Measurements from ENCODE around the gene CUL3. TPM values are rescaled to one million over a fixed set of nuclear protein-coding genes. Genes with fewer than 3 reads are reported as not detected.

CUL3 gene
- total RNA-seq, 2 experiments from 2014 or later = 83.5 to 87.0 TPM

DNA sequence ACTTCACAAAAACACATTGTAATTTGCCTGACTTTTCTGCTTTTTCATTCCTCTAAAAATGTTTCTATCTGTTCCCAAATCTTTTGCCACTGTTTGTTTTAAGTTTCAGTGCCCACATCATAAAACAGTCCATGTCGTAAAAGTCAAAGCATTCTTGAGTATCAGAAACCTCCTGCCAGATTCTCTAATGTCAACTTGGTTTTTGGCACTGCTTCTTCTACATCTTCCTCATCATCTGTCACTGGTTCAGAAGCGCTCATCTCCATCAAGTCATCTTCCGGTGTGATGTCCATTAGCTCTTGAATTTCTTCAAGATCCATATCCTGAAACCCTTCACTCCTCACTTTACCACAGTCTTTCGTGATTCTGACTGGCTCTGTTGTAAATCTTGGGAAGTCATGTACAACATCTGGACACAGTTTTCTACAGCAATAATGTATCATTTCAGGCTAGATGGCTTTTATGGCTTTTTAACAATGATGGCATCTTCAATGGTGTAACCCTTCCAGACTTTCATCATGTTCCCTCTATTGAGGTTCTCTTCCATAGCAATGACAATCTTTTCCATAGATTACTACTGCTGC, 19.6 kb downstream of the CUL3 start:
- H3K4me1 Mint-ChIP-seq = peaks cover 34% of the 10 kb centered on the region
- DNase-seq = no peak
- peaks cover 45% of the 10 kb centered on the region for H3K36me3 Mint-ChIP-seq
- no peaks in the 10 kb centered on the region for H3K27me3 Mint-ChIP-seq
- no peak overlapping the region for H3K27ac Mint-ChIP-seq
- H3K4me3 Mint-ChIP-seq = no peak overlapping the region
- H3K9me3 Mint-ChIP-seq = peaks cover 8% of the 10 kb centered on the region

GRCh38 chr2:224563537-224563936, 21.6 kb downstream of the CUL3 start:
- Mint-ChIP-seq H3K4me3 (no peak overlapping the region), H3K4me1 (peaks cover 25% of the 10 kb centered on the region), H3K27ac (no peak overlapping the region), H3K27me3 (no peaks in the 10 kb centered on the region), H3K36me3 (peaks cover 40% of the 10 kb centered on the region), H3K9me3 (peaks cover 8% of the 10 kb centered on the region)
- DNase-seq = no peak

GRCh38 chr2:224562831-224563230, 22.3 kb downstream of the CUL3 start:
- peaks cover 40% of the 10 kb centered on the region for H3K36me3 Mint-ChIP-seq
- no peak overlapping the region for H3K27ac Mint-ChIP-seq
- H3K9me3 Mint-ChIP-seq = peaks cover 6% of the 10 kb centered on the region
- no peak for DNase-seq
- no peak overlapping the region for H3K4me3 Mint-ChIP-seq
- no peaks in the 10 kb centered on the region for H3K27me3 Mint-ChIP-seq
- peaks cover 27% of the 10 kb centered on the region for H3K4me1 Mint-ChIP-seq

- peaks cover 31% of the 10 kb centered on the region for H3K36me3 Mint-ChIP-seq
- peaks cover 30% of the 10 kb centered on the region for H3K4me1 Mint-ChIP-seq
- no peak overlapping the region for H3K4me3 Mint-ChIP-seq
- H3K27ac Mint-ChIP-seq = no peak overlapping the region
- DNase-seq = no peak
- H3K27me3 Mint-ChIP-seq = no peaks in the 10 kb centered on the region
- H3K9me3 Mint-ChIP-seq = peaks cover 2% of the 10 kb centered on the region
Observed at GRCh38 chr2:224561234-224562005, 23.7 kb downstream of the CUL3 start.

- H3K9me3 Mint-ChIP-seq = no peaks in the 10 kb centered on the region
Observed at GRCh38 chr2:224560549-224560948, 24.6 kb downstream of the CUL3 start.

GRCh38 chr2:224557610-224558009, 27.6 kb downstream of the CUL3 start:
- Mint-ChIP-seq H3K4me3 (no peak overlapping the region), H3K4me1 (peaks cover 19% of the 10 kb centered on the region), H3K36me3 (peaks cover 26% of the 10 kb centered on the region), H3K9me3 (no peaks in the 10 kb centered on the region), H3K27ac (no peak overlapping the region), H3K27me3 (no peaks in the 10 kb centered on the region)
- no peak for DNase-seq

More at GRCh38 chr2:224560549-224560948, 24.6 kb downstream of the CUL3 start:
- Mint-ChIP-seq H3K27ac (no peak overlapping the region), H3K4me1 (peaks cover 33% of the 10 kb centered on the region), H3K4me3 (no peak overlapping the region), H3K36me3 (peaks cover 28% of the 10 kb centered on the region), H3K27me3 (no peaks in the 10 kb centered on the region)
- DNase-seq = no peak

- Mint-ChIP-seq H3K27ac (no peak overlapping the region), H3K4me3 (no peak overlapping the region), H3K27me3 (no peaks in the 10 kb centered on the region), H3K4me1 (peaks cover 19% of the 10 kb centered on the region), H3K9me3 (no peaks in the 10 kb centered on the region), H3K36me3 (peaks cover 31% of the 10 kb centered on the region)
- DNase-seq = no peak
Observed at GRCh38 chr2:224556381-224556780, 28.8 kb downstream of the CUL3 start.

- Mint-ChIP-seq H3K9me3 (no peaks in the 10 kb centered on the region), H3K27me3 (no peaks in the 10 kb centered on the region), H3K27ac (no peak overlapping the region), H3K36me3 (peaks cover 32% of the 10 kb centered on the region), H3K4me1 (peaks cover 19% of the 10 kb centered on the region), H3K4me3 (no peak overlapping the region)
- DNase-seq = no peak
Observed at GRCh38 chr2:224555823-224556366, 29.3 kb downstream of the CUL3 start.

DNA sequence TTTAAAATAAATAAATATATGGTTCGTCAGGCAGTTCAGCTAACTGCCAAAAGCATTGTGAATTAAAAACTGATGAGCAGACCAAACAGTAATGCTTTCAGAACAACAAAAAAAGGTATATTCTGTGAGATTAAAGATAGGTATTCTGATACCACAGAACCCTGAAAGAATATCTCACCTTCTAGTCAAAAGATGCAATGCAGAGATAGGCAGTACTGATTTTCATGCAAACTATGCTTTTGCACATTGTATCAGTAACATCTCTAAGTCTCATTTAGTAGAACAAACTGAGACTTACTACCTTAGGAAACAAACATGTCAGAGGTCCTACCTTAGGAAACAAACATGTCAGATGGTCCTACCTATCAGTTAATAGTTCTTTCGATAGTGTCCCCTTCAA, 32.4 kb downstream of the CUL3 start:
- Mint-ChIP-seq H3K9me3 (no peaks in the 10 kb centered on the region), H3K4me3 (no peak overlapping the region), H3K36me3 (peaks cover 40% of the 10 kb centered on the region), H3K27ac (no peak overlapping the region), H3K27me3 (no peaks in the 10 kb centered on the region), H3K4me1 (peaks cover 19% of the 10 kb centered on the region)
- no peak for DNase-seq

DNA sequence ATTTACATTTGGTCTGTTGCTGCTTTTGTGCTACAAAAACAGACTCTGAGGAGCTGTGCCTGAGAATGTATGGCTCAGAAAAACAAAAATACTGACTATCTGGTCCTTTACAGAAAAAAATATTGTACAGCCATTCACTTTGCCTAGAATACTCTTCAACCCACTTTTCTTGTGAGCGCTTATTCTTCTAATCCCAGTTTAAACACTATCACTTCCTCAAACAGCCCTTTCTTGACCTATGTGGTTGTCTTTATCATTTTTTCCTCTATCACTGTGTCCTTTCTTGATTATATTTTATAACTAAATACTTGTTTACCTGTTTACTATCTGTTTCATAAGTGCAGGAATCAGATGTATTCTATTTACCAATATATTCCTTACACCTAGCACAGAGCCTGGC, 33.5 kb downstream of the CUL3 start:
- no peak overlapping the region for H3K4me3 Mint-ChIP-seq
- no peak for DNase-seq
- peaks cover 45% of the 10 kb centered on the region for H3K36me3 Mint-ChIP-seq
- H3K27ac Mint-ChIP-seq = no peak overlapping the region
- H3K4me1 Mint-ChIP-seq = peaks cover 21% of the 10 kb centered on the region
- H3K27me3 Mint-ChIP-seq = no peaks in the 10 kb centered on the region
- H3K9me3 Mint-ChIP-seq = no peaks in the 10 kb centered on the region

- H3K4me1 Mint-ChIP-seq = peaks cover 28% of the 10 kb centered on the region
Observed at GRCh38 chr2:224546926-224547325, 38.2 kb downstream of the CUL3 start.

DNA sequence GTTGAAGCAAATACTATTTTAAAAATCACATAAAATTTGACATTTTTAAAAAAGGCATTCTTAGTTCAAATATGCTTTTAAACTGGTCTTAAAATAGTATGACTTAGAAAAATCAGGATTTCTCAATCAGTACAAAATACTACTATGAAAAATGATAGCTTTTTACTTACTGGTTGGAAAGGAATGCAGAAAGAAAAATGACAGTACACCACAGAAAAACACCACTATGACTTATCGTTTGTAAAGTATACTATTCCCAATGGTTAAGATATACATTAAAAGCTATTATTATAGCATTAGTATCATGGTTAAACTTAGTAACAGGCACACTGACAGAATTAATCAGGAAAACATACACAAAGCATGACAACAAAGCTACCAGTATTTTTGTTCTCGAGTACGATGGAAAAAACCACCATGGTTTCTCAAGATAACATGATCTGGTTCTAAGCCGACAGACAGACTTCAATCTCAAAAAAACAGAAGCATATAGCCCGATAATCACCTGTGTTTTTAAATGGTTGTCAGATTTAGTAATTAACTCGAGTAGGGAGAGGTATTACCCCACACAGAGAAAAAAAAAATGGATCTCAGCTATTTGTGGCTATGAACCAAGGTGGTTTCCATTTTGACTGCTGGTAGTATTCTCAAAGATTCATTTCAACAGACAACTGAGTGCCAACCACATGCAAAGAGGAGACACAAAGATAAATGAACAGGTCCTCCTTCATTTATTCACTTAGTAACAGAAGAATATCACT, 39.1 kb downstream of the CUL3 start:
- Mint-ChIP-seq H3K36me3 (peaks cover 39% of the 10 kb centered on the region), H3K4me3 (no peak overlapping the region), H3K4me1 (peaks cover 35% of the 10 kb centered on the region), H3K27me3 (no peaks in the 10 kb centered on the region), H3K9me3 (peaks cover 2% of the 10 kb centered on the region), H3K27ac (no peak overlapping the region)
- no peak for DNase-seq

More at GRCh38 chr2:224546926-224547325, 38.2 kb downstream of the CUL3 start:
- H3K36me3 Mint-ChIP-seq = peaks cover 35% of the 10 kb centered on the region
- no peaks in the 10 kb centered on the region for H3K9me3 Mint-ChIP-seq
- no peak for DNase-seq
- H3K4me3 Mint-ChIP-seq = no peak overlapping the region
- H3K27me3 Mint-ChIP-seq = no peaks in the 10 kb centered on the region
- H3K27ac Mint-ChIP-seq = no peak overlapping the region

- no peak overlapping the region for H3K4me3 Mint-ChIP-seq
Observed at GRCh38 chr2:224543939-224544338, 41.2 kb downstream of the CUL3 start.

GRCh38 chr2:224538561-224539138, 46.5 kb downstream of the CUL3 start:
- Mint-ChIP-seq H3K27ac (no peak overlapping the region), H3K4me1 (peaks cover 34% of the 10 kb centered on the region), H3K27me3 (no peaks in the 10 kb centered on the region), H3K36me3 (peaks cover 47% of the 10 kb centered on the region), H3K9me3 (peaks cover 4% of the 10 kb centered on the region), H3K4me3 (no peak overlapping the region)
- no peak for DNase-seq

More at GRCh38 chr2:224543939-224544338, 41.2 kb downstream of the CUL3 start:
- no peaks in the 10 kb centered on the region for H3K27me3 Mint-ChIP-seq
- no peak for DNase-seq
- peaks cover 4% of the 10 kb centered on the region for H3K9me3 Mint-ChIP-seq
- H3K27ac Mint-ChIP-seq = no peak overlapping the region
- peaks cover 51% of the 10 kb centered on the region for H3K36me3 Mint-ChIP-seq
- H3K4me1 Mint-ChIP-seq = peaks cover 38% of the 10 kb centered on the region

GRCh38 chr2:224532931-224533330, 52.2 kb downstream of the CUL3 start:
- Mint-ChIP-seq H3K4me3 (no peak overlapping the region), H3K36me3 (peaks cover 48% of the 10 kb centered on the region), H3K27me3 (no peaks in the 10 kb centered on the region), H3K9me3 (no peaks in the 10 kb centered on the region), H3K27ac (peak overlapping the region; percentile 67), H3K4me1 (peaks cover 43% of the 10 kb centered on the region)
- no peak for DNase-seq

Measured in activated naive CD8-positive, alpha-beta T cell treated with anti-CD3 and anti-CD28 coated beads for 36 hours (primary cell).